Mesendoderm (in vitro differentiated cells): ENCODE measurements around the gene SMTNL2.
"Not testable (repeated sequence)": the region's sequence is repeated elsewhere in the genome, so short reads cannot be mapped to it uniquely, and the experiment has no call there.

Experiments
- DNase-seq: peaks from one replicate; pipeline ENCODE4 v3.0.0; 2013
- H2AK5ac ChIP-seq: 2 replicates; pipeline ENCODE4 v1.6.1; 2013; ENCODE audit warnings: low read length, inconsistent platforms
- H2BK120ac ChIP-seq: 2 replicates; pipeline ENCODE4 v1.6.1; 2013; ENCODE audit warnings: low read depth, mild to moderate bottlenecking, low read length, moderate library complexity, mixed read lengths
- H2BK15ac ChIP-seq: replicated peaks from 2 replicates; pipeline ENCODE4 v1.6.1; 2013; ENCODE audit warnings: low read depth, mild to moderate bottlenecking, moderate library complexity
- H2BK5ac ChIP-seq: 2 replicates; pipeline ENCODE4 v1.6.1; 2013; ENCODE audit warnings: low read length, inconsistent platforms
- H3K18ac ChIP-seq: 2 replicates; pipeline ENCODE4 v1.6.1; 2013; ENCODE audit warnings: mild to moderate bottlenecking, low read length, mixed read lengths
- H3K23ac ChIP-seq: one replicate; pipeline ENCODE4 v1.6.1; 2013; ENCODE audit warnings: low read length
- H3K27ac ChIP-seq: 2 replicates; pipeline ENCODE4 v1.5.1; 2013; ENCODE audit warnings: low read depth, mild to moderate bottlenecking, inconsistent platforms, low read length, moderate library complexity
- H3K27me3 ChIP-seq: 2 replicates; pipeline ENCODE4 v1.6.1; 2013; ENCODE audit warnings: low read length, control low read depth, mild to moderate bottlenecking, inconsistent platforms; ENCODE audit not compliant: insufficient read depth, poor library complexity
- H3K36me3 ChIP-seq: 2 replicates; pipeline ENCODE4 v1.6.1; 2013; ENCODE audit warnings: low read length, inconsistent platforms; ENCODE audit not compliant: control insufficient read depth, insufficient read depth
- H3K4ac ChIP-seq: one replicate; pipeline ENCODE4 v1.6.1; 2013; ENCODE audit warnings: low read depth, mild to moderate bottlenecking, low read length, moderate library complexity
- H3K4me1 ChIP-seq: 2 replicates; pipeline ENCODE4 v1.6.1; 2013; ENCODE audit warnings: low read depth, low read length, inconsistent platforms; ENCODE audit not compliant: control insufficient read depth
- H3K4me2 ChIP-seq: 2 replicates; pipeline ENCODE4 v1.6.1; 2013; ENCODE audit warnings: low read length
- H3K4me3 ChIP-seq: 2 replicates; pipeline ENCODE4 v1.5.1; 2013; ENCODE audit warnings: mild to moderate bottlenecking, low read length
- H3K56ac ChIP-seq: one replicate; pipeline ENCODE4 v1.6.1; 2013; ENCODE audit warnings: low read length
- H3K79me1 ChIP-seq: 2 replicates; pipeline ENCODE4 v1.6.1; 2013; ENCODE audit warnings: low read length, inconsistent platforms
- H3K79me2 ChIP-seq: 2 replicates; pipeline ENCODE4 v1.6.1; 2013; ENCODE audit warnings: mild to moderate bottlenecking, low read length; ENCODE audit not compliant: control insufficient read depth, insufficient read depth
- H3K9ac ChIP-seq: 2 replicates; pipeline ENCODE4 v1.6.1; 2013; ENCODE audit warnings: low read length, inconsistent platforms
- H4K5ac ChIP-seq: one replicate; pipeline ENCODE4 v1.6.1; 2013; ENCODE audit warnings: low read length
- H4K8ac ChIP-seq: one replicate; pipeline ENCODE4 v1.6.1; 2013; ENCODE audit warnings: low read depth, mild to moderate bottlenecking, control low read depth, low read length, moderate library complexity
- WGBS: extraction: QIAGEN DNeasy Blood & Tissue Kit; methylation state at CpG from one replicate; pipeline ENCODE4 v1.1.7; 2013; ENCODE audit warnings: low lambda C conversion rate, missing lambda C conversion rate; ENCODE audit not compliant: insufficient coverage; ENCODE audit errors: extremely low coverage; 5-methylcytosine and 5-hydroxymethylcytosine counted together

The SMTNL2 gene

DNA sequence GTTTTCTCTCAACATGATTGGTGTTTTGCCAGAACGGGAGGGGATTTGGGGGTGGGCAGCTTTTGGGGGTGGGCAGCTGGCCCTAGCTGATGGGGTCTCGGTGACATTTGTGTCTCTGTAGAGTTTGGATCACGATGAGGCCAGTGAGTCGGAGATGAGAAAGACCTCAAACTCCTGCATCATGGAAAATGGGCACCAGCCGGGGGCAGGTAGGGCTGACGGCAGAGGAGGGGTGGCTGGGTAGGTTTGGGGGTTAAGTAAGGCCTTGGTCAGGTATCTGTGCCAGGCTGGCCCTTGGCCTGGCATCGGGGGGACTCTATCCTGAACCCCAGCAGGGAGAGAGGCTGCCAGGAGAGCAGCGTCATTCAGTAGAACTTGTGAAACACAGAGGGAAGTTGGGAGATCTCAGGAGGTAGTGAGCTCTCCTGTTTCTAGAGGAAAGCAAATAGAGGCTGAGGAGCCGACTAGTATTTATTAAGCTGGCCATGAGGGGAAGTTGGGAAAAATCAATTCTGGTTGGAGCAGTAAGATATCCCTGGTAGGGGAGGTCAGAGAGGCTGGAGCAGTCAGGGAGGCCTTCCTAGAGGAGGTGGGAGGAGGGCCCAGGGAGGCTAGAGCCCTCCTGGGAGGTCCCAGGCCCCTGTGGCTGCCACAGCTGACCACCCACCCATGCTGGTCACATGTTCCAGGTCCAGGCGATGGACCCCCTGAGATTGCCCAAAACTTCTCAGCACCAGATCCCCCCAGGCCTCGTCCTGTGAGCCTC is 8.1 kb downstream of the SMTNL2 start:
- Histone ChIP-seq H2BK120ac (no peak overlapping the region), H3K4me1 (peaks cover 2% of the 10 kb centered on the region), H3K56ac (no peak overlapping the region), H3K4me2 (no peak overlapping the region), H2BK5ac (no peak overlapping the region), H2BK15ac (no peak overlapping the region), H3K79me2 (no peaks in the 10 kb centered on the region), H3K36me3 (no peaks in the 10 kb centered on the region), H4K5ac (no peak overlapping the region), H3K27me3 (no peaks in the 10 kb centered on the region), H3K79me1 (no peaks in the 10 kb centered on the region), H3K4ac (no peak overlapping the region), H3K27ac (no peak overlapping the region), H3K18ac (no peak overlapping the region), H3K9ac (no peak overlapping the region), H3K4me3 (no peak overlapping the region), H3K23ac (no peak overlapping the region), H2AK5ac (no peak overlapping the region), H4K8ac (no peak overlapping the region)
- WGBS: no CpG with 5 or more reads among the region's 11 CpGs
- no peak for DNase-seq

DNA sequence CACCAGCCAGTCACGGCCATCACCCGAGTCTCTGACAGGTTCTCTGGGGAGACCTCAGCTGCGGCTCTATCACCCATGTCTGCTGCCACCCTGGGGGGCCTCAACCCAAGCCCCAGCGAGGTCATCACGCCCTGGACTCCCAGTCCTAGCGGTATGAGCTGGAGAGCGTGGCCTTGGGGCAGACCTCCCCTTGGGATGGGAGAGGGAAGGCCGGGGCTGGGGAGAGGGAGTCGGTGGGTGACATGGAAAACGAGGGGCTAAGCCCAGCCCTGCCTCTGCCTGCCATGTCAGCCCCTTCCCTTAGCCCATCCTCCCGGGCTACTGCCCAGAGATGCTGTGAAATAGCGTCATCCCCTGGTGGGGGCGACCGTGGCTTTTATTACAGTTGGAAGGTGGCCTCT is 8.7 kb downstream of the SMTNL2 start:
- no peak overlapping the region for H3K56ac ChIP-seq
- H4K5ac ChIP-seq: no peak overlapping the region
- H3K27ac ChIP-seq: no peak overlapping the region
- H3K36me3 ChIP-seq: no peaks in the 10 kb centered on the region
- H3K23ac ChIP-seq: no peak overlapping the region
- H3K27me3 ChIP-seq: no peaks in the 10 kb centered on the region
- H3K79me2 ChIP-seq: no peaks in the 10 kb centered on the region
- no peak overlapping the region for H2BK5ac ChIP-seq
- no peak overlapping the region for H3K9ac ChIP-seq
- WGBS: no CpG with 5 or more reads among the region's 14 CpGs
- H3K4me2 ChIP-seq: no peak overlapping the region
- H3K4ac ChIP-seq: no peak overlapping the region
- H3K4me1 ChIP-seq: peaks cover 2% of the 10 kb centered on the region
- no peak overlapping the region for H2AK5ac ChIP-seq
- no peak overlapping the region for H3K4me3 ChIP-seq
- DNase-seq: no peak
- H4K8ac ChIP-seq: no peak overlapping the region
- no peak overlapping the region for H2BK15ac ChIP-seq
- H2BK120ac ChIP-seq: no peak overlapping the region
- no peak overlapping the region for H3K18ac ChIP-seq
- no peaks in the 10 kb centered on the region for H3K79me1 ChIP-seq

GRCh38 chr17:4594406-4594805 is 10.1 kb downstream of the SMTNL2 start:
- DNase-seq: no peak
- Histone ChIP-seq H3K56ac (peak overlapping the region; percentile 37), H2BK120ac (no peak overlapping the region), H2BK5ac (no peak overlapping the region), H3K4me3 (no peak overlapping the region), H3K4ac (no peak overlapping the region), H3K18ac (no peak overlapping the region), H3K4me1 (peaks cover 2% of the 10 kb centered on the region), H3K36me3 (no peaks in the 10 kb centered on the region), H3K27me3 (no peaks in the 10 kb centered on the region), H3K27ac (no peak overlapping the region), H3K79me2 (no peaks in the 10 kb centered on the region), H3K23ac (no peak overlapping the region), H3K79me1 (no peaks in the 10 kb centered on the region), H2AK5ac (no peak overlapping the region), H4K5ac (no peak overlapping the region), H2BK15ac (no peak overlapping the region), H4K8ac (no peak overlapping the region), H3K4me2 (no peak overlapping the region), H3K9ac (no peak overlapping the region)
- no CpG with 5 or more reads among the region's 7 CpGs for WGBS

GRCh38 chr17:4594931-4595684 is 10.8 kb downstream of the SMTNL2 start:
- no peak overlapping the region for H4K8ac ChIP-seq
- peaks cover 3% of the 10 kb centered on the region for H3K4me1 ChIP-seq
- no peak overlapping the region for H3K4me3 ChIP-seq
- no peak overlapping the region for H3K18ac ChIP-seq
- no peak overlapping the region for H3K4ac ChIP-seq
- peak overlapping the region; percentile 50 for H3K9ac ChIP-seq
- no CpG with 5 or more reads among the region's 29 CpGs for WGBS
- H2BK5ac ChIP-seq: no peak overlapping the region
- H3K79me1 ChIP-seq: no peaks in the 10 kb centered on the region
- no peak overlapping the region for H3K23ac ChIP-seq
- no peak overlapping the region for H2AK5ac ChIP-seq
- no peak overlapping the region for H3K4me2 ChIP-seq
- no peak overlapping the region for H4K5ac ChIP-seq
- no peaks in the 10 kb centered on the region for H3K79me2 ChIP-seq
- H3K36me3 ChIP-seq: no peaks in the 10 kb centered on the region
- peak; percentile 78 for DNase-seq
- H3K27ac ChIP-seq: no peak overlapping the region
- H2BK15ac ChIP-seq: no peak overlapping the region
- H3K27me3 ChIP-seq: no peaks in the 10 kb centered on the region
- H3K56ac ChIP-seq: peak overlapping the region; percentile 79
- H2BK120ac ChIP-seq: no peak overlapping the region

GRCh38 chr17:4595685-4596342 is 11.5 kb downstream of the SMTNL2 start:
- H3K36me3 ChIP-seq, H3K79me2 ChIP-seq, H3K79me1 ChIP-seq, H2BK15ac ChIP-seq, H2AK5ac ChIP-seq, H2BK5ac ChIP-seq, H4K8ac ChIP-seq, H3K18ac ChIP-seq, DNase-seq, H3K4me3 ChIP-seq, H3K9ac ChIP-seq, H3K4ac ChIP-seq, H3K4me2 ChIP-seq, H3K23ac ChIP-seq, H4K5ac ChIP-seq, H3K4me1 ChIP-seq, H3K27me3 ChIP-seq, H3K56ac ChIP-seq, H2BK120ac ChIP-seq, H3K27ac ChIP-seq: not testable (repeated sequence)
- no CpG with 5 or more reads among the region's 23 CpGs for WGBS
